Coronary artery (tissue), 2 donors: ENCODE measurements around the gene PLXNA4.

Source experiments
- DNase-seq: peaks from one replicate; pipeline ENCODE4 v3.0.0-alpha.2; 2017; ENCODE audit warnings: low spot score
- H3K27ac ChIP-seq, 2 donors: fragments of 200-600 bp; sonication (generic); one replicate each; pipeline ENCODE4 v1.5.1; 2016 to 2019
- H3K4me3 ChIP-seq: fragments of 200-600 bp; sonication (generic); 2 replicates; pipeline ENCODE4 v1.5.1; 2016; ENCODE audit warnings: mild to moderate bottlenecking, moderate library complexity
- CTCF ChIP-seq: fragments of 200-600 bp; sonication (generic); IDR thresholded peaks from one replicate; pipeline ENCODE4 v1.5.1; 2019; ENCODE audit warnings: antibody characterized with exemption

Gene PLXNA4

DNA sequence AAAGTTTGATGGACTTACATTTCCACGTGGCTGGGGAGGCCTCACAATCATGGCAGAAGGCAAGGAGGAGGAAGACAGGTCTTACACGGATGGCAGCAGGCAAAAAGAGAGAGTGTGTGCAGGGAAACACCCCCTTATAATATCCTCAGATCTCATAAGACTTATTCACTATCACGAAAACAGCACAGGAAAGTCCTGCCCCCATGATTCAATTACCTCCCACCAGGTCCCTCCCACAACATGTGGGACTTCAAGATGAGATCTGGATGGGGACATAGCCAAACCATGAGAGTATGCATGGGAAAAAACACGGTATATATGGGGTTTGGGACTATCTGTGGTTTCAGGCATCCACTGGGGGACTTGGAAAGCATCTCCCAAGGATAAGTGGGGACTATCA, 78.0 kb downstream of the PLXNA4 start:
- no peak overlapping the region for H3K27ac ChIP-seq
- no peak overlapping the region for H3K4me3 ChIP-seq
- no peak for DNase-seq
- TF ChIP-seq CTCF: no peak

DNA sequence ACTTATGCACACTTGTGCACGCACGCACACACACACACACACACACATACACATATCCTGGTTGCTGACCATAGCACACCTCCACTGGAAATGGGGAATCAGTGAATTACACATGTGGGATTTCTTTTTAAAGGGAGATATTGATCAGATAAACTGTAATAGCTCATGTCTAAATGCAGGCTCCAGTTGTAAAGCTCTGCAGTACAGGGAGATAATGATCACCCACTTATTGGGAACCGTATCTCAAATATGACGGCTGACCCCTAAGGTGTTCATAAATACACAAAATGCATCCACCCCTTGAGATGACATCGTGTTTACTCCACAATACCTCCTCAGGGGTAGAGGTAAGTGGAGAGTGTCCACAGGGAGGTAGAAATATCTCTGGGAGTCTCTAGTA, 79.2 kb downstream of the PLXNA4 start:
- no peak overlapping the region for H3K27ac ChIP-seq
- no peak for DNase-seq
- H3K4me3 ChIP-seq: no peak overlapping the region
- TF ChIP-seq CTCF: no peak

DNA sequence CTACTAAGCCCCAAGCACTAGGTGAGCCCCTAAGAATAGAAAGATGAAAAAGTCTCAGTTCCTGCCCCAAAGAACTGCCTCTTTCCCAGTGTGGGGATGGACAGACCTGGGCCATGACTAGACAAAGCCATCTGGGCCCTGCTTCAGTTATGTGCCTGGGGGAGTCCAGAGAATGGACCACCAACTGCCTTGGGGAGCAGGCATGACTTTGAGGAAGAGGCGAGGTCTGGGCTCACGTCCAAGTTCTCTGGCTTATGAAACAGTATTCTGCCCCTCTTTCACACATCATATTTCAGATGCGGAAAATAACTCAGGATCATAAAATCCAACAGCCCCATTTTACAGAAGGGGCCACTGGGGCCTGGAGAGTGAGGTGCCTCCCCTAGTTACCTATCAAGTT, 80.3 kb downstream of the PLXNA4 start:
- no peak overlapping the region for H3K4me3 ChIP-seq
- no peak for TF ChIP-seq CTCF
- no peak for DNase-seq
- no peak overlapping the region for H3K27ac ChIP-seq

DNA sequence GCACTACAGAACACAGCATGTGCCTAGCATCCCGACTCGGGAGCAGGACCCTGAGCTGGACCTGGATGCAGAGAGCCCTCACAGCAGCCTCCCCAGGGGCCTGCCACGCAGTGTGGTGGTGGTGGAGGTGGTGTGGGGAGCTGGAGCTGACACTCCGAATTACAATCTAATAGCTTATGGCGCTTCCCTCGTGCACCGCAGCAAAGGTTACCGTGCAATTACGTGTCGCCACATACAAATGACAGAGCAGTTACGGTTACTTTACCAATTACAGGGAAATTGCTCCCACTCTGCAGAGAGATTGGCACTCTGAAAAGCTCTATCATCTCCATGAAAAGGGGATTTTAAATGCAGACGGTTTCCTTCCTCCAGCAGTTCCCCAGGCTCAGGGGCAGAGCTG, 81.8 kb downstream of the PLXNA4 start:
- TF ChIP-seq CTCF: no peak

DNA sequence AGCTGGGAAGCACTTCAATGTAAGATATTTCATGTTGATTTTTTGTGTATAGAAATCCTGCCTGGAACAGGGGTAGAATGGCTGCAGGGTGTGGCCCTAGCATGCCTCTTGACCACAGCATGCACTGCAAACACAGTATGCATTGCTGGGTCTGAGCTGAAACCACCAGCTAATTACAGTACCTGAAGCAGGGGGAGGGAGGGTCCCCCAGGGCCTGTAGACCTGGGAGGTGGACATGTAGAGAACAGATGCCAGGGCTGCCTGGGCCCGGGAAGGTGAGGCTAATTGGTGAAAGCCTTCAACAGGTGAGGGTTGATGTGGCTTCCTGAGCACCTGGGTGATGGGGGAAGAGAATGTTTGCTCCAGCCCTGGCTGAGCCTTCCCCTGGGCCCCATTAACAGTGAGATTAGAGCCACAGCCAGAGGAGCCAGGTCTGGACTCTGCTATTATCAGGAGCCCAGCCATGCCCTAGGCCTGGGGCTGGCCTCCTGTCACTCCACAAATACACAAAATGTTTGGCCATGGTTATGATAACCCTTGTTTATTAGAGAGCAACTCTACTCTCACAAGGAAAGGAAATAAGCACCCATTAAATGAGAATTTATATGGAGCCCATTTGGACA, 83.3 kb downstream of the PLXNA4 start:
- TF ChIP-seq CTCF: no peak
- DNase-seq: no peak
- no peak overlapping the region for H3K4me3 ChIP-seq
- no peak overlapping the region for H3K27ac ChIP-seq

More for the DNA sequence above, 81.8 kb downstream of the PLXNA4 start:
- Histone ChIP-seq H3K27ac (no peak overlapping the region), H3K4me3 (no peak overlapping the region)
- no peak for DNase-seq

DNA sequence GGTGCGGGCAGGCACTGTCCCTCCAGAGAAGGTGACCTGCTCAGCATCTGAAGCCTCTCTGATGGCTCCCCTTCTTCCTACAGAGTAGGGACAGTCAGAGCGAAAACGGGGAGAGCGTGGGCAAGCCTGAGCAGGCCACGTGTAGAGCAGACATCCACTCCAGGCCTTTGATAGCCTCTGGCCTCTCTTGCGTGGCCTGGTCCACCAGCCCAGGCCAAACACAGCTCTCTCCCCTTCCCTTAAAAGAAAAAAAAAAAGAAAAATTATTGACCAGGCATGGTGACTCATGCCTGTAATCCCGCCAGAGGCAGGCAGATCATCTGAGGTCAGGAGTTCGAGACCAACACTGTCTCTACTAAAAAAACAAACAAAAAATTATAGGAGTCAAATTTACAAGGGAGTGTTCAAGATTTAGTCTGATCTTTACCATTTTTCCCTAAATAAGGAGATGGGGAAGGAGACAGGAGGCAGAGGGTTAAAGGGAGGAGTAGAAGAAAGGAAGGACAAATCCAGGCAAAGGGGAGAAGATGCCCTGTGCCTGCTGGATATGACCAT, 84.8 kb downstream of the PLXNA4 start:
- no peak for DNase-seq
- no peak for TF ChIP-seq CTCF
- Histone ChIP-seq H3K4me3 (no peak overlapping the region), H3K27ac (no peak overlapping the region)

GRCh38 chr7:132490474-132490873, 85.8 kb downstream of the PLXNA4 start:
- no peak overlapping the region for H3K4me3 ChIP-seq
- no peak for TF ChIP-seq CTCF
- no peak for DNase-seq

More at GRCh38 chr7:132490474-132490873, 85.8 kb downstream of the PLXNA4 start:
- no peak overlapping the region for H3K27ac ChIP-seq
